Liver (tissue), 9 donors: ENCODE data around the gene TRAPPC3. TPM values are rescaled to one million over a fixed set of nuclear protein-coding genes. Genes with fewer than 3 reads are reported as not detected.

ENCODE experiments used
- DNase-seq: peaks from one replicate; pipeline ENCODE4 v3.0.0-alpha.2; 2017; ENCODE audit warnings: low spot score
- H3K27ac ChIP-seq, 2 donors: one replicate each; pipeline ENCODE4 v1.7.0; 2013; ENCODE audit warnings: inconsistent platforms in 2 of 2, low read length in 2 of 2, control low read depth in 1 of 2, low read depth in 1 of 2, mild to moderate bottlenecking in 1 of 2
- H3K27me3 ChIP-seq, 4 donors: one replicate each; pipeline versions ENCODE4 v1.6.1 to v1.7.0; 2013; ENCODE audit warnings: low read length in 3 of 4, inconsistent platforms in 1 of 4, mild to moderate bottlenecking in 1 of 4, moderate library complexity in 1 of 4; ENCODE audit not compliant: control insufficient read depth in 4 of 4, insufficient read depth in 4 of 4
- H3K36me3 ChIP-seq, 4 donors: one replicate each; pipeline versions ENCODE4 v1.6.1 to v1.7.0; 2013; ENCODE audit warnings: low read length in 3 of 4, mild to moderate bottlenecking in 3 of 4, low read depth in 1 of 4, moderate library complexity in 1 of 4; ENCODE audit not compliant: control insufficient read depth in 4 of 4, insufficient read depth in 3 of 4
- H3K4me1 ChIP-seq, 4 donors: one replicate each; pipeline versions ENCODE4 v1.6.1 to v1.7.0; 2013; ENCODE audit warnings: low read length in 3 of 4, mild to moderate bottlenecking in 3 of 4, moderate library complexity in 1 of 4; ENCODE audit not compliant: control insufficient read depth in 4 of 4, insufficient read depth in 4 of 4
- H3K4me3 ChIP-seq, 3 donors: one replicate each; pipeline versions ENCODE4 v1.6.1 to v1.7.0; 2013; ENCODE audit warnings: low read length in 3 of 3, control low read depth in 1 of 3, low read depth in 1 of 3, mild to moderate bottlenecking in 1 of 3
- H3K9ac ChIP-seq, 2 donors: one replicate each; pipeline ENCODE4 v1.7.0; 2013; ENCODE audit warnings: low read length in 2 of 2, mild to moderate bottlenecking in 2 of 2, moderate library complexity in 2 of 2, control low read depth in 1 of 2, low read depth in 1 of 2
- H3K9me3 ChIP-seq, 4 donors: one replicate each; pipeline versions ENCODE4 v1.6.1 to v1.7.0; 2013; ENCODE audit warnings: low read length in 3 of 4; ENCODE audit not compliant: control insufficient read depth in 4 of 4
- EGR1 ChIP-seq, 2 donors: IDR thresholded peaks; 2 replicates each; pipeline ENCODE4 v1.6.1; 2016 to 2018; ENCODE audit warnings: antibody characterized with exemption in 2 of 2, low read depth in 2 of 2
- GABPA ChIP-seq, 2 donors: IDR thresholded peaks in 1 of 2; conservative IDR thresholded peaks in 1 of 2; 2 replicates each; pipeline ENCODE4 v1.6.1; 2016; ENCODE audit warnings: antibody characterized with exemption in 2 of 2, mild to moderate bottlenecking in 1 of 2, moderate library complexity in 1 of 2
- HNF4A ChIP-seq, 2 donors: conservative IDR thresholded peaks; 2 replicates each; pipeline ENCODE4 v1.6.1; 2016; ENCODE audit warnings: antibody characterized with exemption in 2 of 2, mild to moderate bottlenecking in 2 of 2
- JUND ChIP-seq, 2 donors: IDR thresholded peaks; 2 replicates each; pipeline ENCODE4 v1.6.1; 2016; ENCODE audit warnings: antibody characterized with exemption in 2 of 2
- NR2F2 ChIP-seq: IDR thresholded peaks from 2 replicates; pipeline ENCODE4 v1.6.1; 2016; ENCODE audit warnings: antibody characterized with exemption
- RAD21 ChIP-seq, 2 donors: IDR thresholded peaks; 2 replicates each; pipeline ENCODE4 v1.6.1; 2016; ENCODE audit warnings: antibody characterized with exemption in 2 of 2, mild to moderate bottlenecking in 2 of 2
- RXRA ChIP-seq, 2 donors: IDR thresholded peaks; 2 replicates each; pipeline ENCODE4 v1.6.1; 2017 to 2018; ENCODE audit warnings: antibody characterized with exemption in 2 of 2, mild to moderate bottlenecking in 1 of 2
- SP1 ChIP-seq: IDR thresholded peaks from 2 replicates; pipeline ENCODE4 v1.6.1; 2018; ENCODE audit warnings: antibody characterized with exemption, mild to moderate bottlenecking
- YY1 ChIP-seq: IDR thresholded peaks from 2 replicates; pipeline ENCODE4 v1.6.1; 2016; ENCODE audit warnings: antibody characterized with exemption, mild to moderate bottlenecking
- WGBS: extraction: QIAGEN DNeasy Blood & Tissue Kit; methylation state at CpG from one replicate; pipeline ENCODE4 v1.1.7; 2013; 5-methylcytosine and 5-hydroxymethylcytosine counted together
- polyA plus RNA-seq, 2 donors: library from polyadenylated mRNA; stranded (reverse) in 1 of 2; unstranded in 1 of 2; fragments of 200-250 nt in 1 of 2; fragments of >200 nt in 1 of 2; fragmentation: Nextera tagmentation in 1 of 2; extraction: Ambion mirVana in 1 of 2; gene quantifications; one replicate each; pipeline versions ENCODE4 v1.2.1 to v1.2.3, GENCODE V29; 2013 to 2015
- total RNA-seq, 2 donors: library from RNA; depleted of rRNA; stranded (reverse); fragments of >200 nt; gene quantifications; one replicate each; pipeline ENCODE4 v1.2.3, GENCODE V29; 2014
- TF ChIP-seq, protein P1 (sequence below): IDR thresholded peaks from 2 replicates; pipeline ENCODE4 v1.6.1; 2016; ENCODE audit warnings: antibody characterized with exemption
- TF ChIP-seq, protein P2 (sequence below): IDR thresholded peaks from 2 replicates; pipeline ENCODE4 v1.6.1; 2016; ENCODE audit warnings: antibody characterized with exemption, mild to moderate bottlenecking
- TF ChIP-seq, protein P3 (sequence below): fragments of 150-350 bp; IDR thresholded peaks from 2 replicates; pipeline ENCODE4 v1.5.1; 2017; ENCODE audit warnings: improper control_type of control experiment, low read depth, low read length; ENCODE audit not compliant: missing input control
- donor health status: healthy.
- donor health status: healthy.
- donor health status: healthy.
- donor health status: healthy.
- donor health status: healthy.

The TRAPPC3 gene
- total and polyA plus RNA-seq, 4 donors = 24.2 to 56.1 (median 30.4) TPM

DNA sequence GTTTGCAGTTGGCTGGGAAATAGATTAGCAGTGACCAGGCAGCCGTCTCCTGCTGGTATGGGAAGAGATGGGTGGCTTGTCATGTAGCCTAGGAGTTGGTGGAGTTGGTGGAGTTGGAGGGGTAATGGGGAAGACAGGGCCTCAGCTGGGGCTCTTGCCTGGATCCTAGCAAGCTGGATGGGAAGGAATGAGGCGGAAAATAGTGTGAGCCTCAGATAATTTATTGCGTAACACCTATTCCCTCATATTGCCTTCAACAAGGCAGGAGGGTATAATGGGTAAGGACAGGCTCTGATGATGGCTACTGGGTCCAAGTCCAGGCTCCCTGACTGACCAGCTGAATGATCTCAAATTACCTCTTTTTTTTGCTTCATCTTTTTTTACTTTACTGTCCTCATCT lies 19.2 kb upstream of the TRAPPC3 start:
- Histone ChIP-seq H3K9ac (no peak overlapping the region), H3K4me1 (no peaks in the 10 kb centered on the region), H3K4me3 (no peak overlapping the region), H3K9me3 (no peaks in the 10 kb centered on the region), H3K27me3 (no peaks in the 10 kb centered on the region), H3K27ac (no peak overlapping the region), H3K36me3 (peaks cover 1 to 15% (median 9%) of the 10 kb centered on the region in 4 donors)
- WGBS = 96% methylated on average over 3 of the region's 3 CpGs
- no peak for DNase-seq
- TF ChIP-seq, protein P1, sequence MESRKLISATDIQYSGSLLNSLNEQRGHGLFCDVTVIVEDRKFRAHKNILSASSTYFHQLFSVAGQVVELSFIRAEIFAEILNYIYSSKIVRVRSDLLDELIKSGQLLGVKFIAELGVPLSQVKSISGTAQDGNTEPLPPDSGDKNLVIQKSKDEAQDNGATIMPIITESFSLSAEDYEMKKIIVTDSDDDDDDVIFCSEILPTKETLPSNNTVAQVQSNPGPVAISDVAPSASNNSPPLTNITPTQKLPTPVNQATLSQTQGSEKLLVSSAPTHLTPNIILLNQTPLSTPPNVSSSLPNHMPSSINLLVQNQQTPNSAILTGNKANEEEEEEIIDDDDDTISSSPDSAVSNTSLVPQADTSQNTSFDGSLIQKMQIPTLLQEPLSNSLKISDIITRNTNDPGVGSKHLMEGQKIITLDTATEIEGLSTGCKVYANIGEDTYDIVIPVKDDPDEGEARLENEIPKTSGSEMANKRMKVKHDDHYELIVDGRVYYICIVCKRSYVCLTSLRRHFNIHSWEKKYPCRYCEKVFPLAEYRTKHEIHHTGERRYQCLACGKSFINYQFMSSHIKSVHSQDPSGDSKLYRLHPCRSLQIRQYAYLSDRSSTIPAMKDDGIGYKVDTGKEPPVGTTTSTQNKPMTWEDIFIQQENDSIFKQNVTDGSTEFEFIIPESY = no peak
- TF ChIP-seq SP1 (no peak), JUND (IDR thresholded peaks at IDR 0.05) (no peak), RXRA (IDR thresholded peaks at IDR 0.05) (no peak), HNF4A (conservative IDR thresholded peaks at IDR 0.05) (no peak), EGR1 (IDR thresholded peaks at IDR 0.05; ENCODE audit: low read depth in 2 of 2) (no peak)
- TF ChIP-seq, protein P2, sequence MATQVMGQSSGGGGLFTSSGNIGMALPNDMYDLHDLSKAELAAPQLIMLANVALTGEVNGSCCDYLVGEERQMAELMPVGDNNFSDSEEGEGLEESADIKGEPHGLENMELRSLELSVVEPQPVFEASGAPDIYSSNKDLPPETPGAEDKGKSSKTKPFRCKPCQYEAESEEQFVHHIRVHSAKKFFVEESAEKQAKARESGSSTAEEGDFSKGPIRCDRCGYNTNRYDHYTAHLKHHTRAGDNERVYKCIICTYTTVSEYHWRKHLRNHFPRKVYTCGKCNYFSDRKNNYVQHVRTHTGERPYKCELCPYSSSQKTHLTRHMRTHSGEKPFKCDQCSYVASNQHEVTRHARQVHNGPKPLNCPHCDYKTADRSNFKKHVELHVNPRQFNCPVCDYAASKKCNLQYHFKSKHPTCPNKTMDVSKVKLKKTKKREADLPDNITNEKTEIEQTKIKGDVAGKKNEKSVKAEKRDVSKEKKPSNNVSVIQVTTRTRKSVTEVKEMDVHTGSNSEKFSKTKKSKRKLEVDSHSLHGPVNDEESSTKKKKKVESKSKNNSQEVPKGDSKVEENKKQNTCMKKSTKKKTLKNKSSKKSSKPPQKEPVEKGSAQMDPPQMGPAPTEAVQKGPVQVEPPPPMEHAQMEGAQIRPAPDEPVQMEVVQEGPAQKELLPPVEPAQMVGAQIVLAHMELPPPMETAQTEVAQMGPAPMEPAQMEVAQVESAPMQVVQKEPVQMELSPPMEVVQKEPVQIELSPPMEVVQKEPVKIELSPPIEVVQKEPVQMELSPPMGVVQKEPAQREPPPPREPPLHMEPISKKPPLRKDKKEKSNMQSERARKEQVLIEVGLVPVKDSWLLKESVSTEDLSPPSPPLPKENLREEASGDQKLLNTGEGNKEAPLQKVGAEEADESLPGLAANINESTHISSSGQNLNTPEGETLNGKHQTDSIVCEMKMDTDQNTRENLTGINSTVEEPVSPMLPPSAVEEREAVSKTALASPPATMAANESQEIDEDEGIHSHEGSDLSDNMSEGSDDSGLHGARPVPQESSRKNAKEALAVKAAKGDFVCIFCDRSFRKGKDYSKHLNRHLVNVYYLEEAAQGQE = no peak

DNA sequence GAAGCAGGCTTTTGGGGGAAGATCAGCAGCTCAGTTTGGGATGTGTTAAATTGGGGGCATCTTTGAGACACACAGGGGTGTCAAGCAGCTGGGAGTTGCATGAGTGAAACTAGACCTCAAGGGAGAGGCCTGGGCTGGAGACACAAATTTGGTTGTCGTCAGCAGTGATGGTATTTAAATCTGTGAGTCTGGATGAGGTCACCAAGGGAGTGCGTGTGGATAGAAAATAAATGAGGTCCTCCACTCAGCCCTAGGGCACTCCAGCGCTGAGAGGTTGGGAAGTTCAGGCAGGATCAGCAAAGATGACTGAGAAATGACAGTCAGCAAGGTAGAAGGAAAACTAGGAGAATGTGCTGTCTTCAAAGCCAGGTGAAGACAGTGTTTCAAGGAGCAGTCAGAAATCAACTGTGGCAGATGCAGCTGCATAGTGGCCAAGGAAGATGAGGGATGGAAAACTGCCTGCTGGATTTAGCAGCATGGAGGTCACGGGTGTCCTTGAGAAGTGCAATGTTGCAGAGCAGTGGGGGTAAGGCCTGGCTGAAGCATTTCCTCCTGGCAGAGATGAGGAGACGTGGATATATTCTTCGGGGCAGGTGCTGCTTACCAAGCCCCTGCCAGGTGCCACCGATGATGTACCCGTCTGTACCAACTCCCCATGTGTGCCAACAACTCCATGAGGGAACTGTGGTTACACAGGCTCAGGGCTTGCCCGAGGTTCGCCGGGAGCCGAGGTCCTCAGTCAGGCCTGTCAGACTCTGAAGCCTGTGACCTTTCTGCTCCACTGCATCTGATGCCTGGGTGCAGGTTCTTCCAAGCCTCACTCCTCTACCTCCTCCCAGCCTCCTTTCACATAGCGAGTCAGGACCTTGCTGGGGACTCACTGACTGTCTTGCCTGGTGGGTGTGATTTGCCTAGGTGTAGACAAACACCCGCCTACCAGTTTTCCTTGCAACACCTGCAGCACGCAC lies 17.9 kb upstream of the TRAPPC3 start:
- TF ChIP-seq EGR1 (IDR thresholded peaks at IDR 0.05; ENCODE audit: low read depth in 2 of 2) = no peak
- DNase-seq = no peak
- Histone ChIP-seq H3K9me3 (no peaks in the 10 kb centered on the region), H3K4me3 (no peak overlapping the region), H3K4me1 (peaks cover 0 to 2% (median 0%) of the 10 kb centered on the region in 4 donors), H3K27ac (no peak overlapping the region), H3K9ac (no peak overlapping the region), H3K36me3 (peaks cover 0 to 4% (median 0%) of the 10 kb centered on the region in 4 donors), H3K27me3 (no peaks in the 10 kb centered on the region)
- 90% methylated on average over 15 of the region's 15 CpGs for WGBS

DNA sequence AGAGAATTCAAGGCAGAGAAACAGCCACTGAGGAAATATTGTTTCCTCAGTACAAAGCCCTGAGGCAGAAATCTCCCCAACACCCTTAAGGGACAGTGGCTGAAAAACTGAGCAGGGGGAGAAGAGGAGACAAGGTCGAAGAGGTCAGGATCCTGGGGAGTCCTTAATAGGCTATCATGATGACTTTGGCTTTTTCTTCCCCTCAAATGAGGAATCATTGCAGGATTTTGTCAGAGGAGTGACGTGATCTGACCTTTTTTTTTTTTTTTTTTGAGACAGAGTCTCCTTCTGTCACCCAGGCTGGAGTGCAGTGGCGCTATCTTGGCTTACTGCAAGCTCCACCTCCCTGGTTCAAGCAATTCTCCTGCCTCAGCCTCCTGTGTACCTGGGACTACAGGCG lies 16.9 kb upstream of the TRAPPC3 start:
- Histone ChIP-seq H3K9ac (no peak overlapping the region), H3K9me3 (no peaks in the 10 kb centered on the region), H3K36me3 (peaks cover 0 to under 1% (median 0%) of the 10 kb centered on the region in 4 donors), H3K4me1 (peaks cover 0 to 12% (median 5%) of the 10 kb centered on the region in 4 donors), H3K4me3 (no peak overlapping the region), H3K27ac (no peak overlapping the region), H3K27me3 (no peaks in the 10 kb centered on the region)
- WGBS = 69% methylated on average over 4 of the region's 4 CpGs
- DNase-seq = no peak
- TF ChIP-seq GABPA (IDR thresholded peaks at IDR 0.05 in 1 of 2, conservative IDR thresholded peaks at IDR 0.05 in 1 of 2) = no peak
- TF ChIP-seq NR2F2 = no peak
- TF ChIP-seq YY1 = no peak
- no peak for TF ChIP-seq SP1
- TF ChIP-seq RAD21 (IDR thresholded peaks at IDR 0.05) = no peak
- TF ChIP-seq, protein P1 = no peak
- TF ChIP-seq, protein P3, sequence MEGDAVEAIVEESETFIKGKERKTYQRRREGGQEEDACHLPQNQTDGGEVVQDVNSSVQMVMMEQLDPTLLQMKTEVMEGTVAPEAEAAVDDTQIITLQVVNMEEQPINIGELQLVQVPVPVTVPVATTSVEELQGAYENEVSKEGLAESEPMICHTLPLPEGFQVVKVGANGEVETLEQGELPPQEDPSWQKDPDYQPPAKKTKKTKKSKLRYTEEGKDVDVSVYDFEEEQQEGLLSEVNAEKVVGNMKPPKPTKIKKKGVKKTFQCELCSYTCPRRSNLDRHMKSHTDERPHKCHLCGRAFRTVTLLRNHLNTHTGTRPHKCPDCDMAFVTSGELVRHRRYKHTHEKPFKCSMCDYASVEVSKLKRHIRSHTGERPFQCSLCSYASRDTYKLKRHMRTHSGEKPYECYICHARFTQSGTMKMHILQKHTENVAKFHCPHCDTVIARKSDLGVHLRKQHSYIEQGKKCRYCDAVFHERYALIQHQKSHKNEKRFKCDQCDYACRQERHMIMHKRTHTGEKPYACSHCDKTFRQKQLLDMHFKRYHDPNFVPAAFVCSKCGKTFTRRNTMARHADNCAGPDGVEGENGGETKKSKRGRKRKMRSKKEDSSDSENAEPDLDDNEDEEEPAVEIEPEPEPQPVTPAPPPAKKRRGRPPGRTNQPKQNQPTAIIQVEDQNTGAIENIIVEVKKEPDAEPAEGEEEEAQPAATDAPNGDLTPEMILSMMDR = no peak
- TF ChIP-seq EGR1 (IDR thresholded peaks at IDR 0.05; ENCODE audit: low read depth in 2 of 2) = no peak
